ENCODE data around the gene HM13.
A peak's percentile ranks its signal among the peaks of the same experiment; 100 is the strongest.
"Not testable (repeated sequence)": the region's sequence is repeated elsewhere in the genome, so short reads cannot be mapped to it uniquely, and the experiment has no call there.

The HM13 gene

DNA sequence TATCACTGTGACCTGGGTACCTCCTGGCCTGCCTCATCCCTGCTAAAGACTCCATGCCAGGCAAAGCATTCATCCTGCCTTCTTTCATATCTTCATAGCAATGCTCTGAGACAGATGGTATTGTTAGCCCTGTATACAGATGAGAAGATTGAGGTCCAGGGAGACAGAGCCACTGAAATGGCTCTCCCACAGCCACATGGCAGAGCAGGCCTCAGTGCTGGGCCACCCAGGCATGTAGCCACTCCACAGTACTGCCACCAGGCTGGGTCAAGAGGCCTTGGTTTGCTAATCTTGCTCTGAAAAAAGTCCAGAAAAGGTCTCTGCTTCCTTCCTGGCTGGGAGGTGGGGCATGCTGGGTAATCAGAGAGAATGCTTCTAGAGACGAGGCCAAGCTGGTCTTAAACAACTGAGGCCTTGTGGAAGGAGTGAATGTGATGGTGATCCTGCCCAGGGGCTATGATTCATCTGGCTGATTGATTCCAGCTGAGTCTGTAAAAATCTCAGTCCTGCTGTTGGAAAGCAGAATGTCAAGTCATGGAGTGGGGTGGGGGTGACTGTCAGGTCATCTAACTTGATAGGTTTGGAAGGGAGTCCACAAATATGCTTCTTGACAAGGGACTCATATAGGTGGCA, 29.8 kb downstream of the HM13 start:
- DNase-seq (ENCODE audit: low spot score) = peak; percentile 90

DNA sequence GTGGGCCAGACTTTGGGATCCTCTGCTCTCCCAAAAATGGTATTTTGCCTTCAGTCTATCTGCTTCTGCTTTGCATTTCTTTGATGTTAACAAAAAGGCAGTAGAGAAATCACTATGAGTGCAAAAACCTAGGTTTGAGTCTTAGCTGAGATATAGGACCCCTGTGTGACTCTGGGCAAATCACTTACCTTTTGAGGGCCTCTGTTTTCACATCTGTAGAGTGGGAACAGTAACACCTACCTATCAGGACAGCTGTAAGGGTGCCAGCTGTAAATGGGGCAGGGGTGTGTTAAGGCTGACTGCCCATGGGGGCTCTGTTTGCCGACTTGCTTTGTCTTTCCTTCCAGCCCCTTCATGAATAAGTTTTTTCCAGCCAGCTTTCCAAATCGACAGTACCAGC, 30.4 kb downstream of the HM13 start:
- no peak for DNase-seq (ENCODE audit: low spot score)

DNA sequence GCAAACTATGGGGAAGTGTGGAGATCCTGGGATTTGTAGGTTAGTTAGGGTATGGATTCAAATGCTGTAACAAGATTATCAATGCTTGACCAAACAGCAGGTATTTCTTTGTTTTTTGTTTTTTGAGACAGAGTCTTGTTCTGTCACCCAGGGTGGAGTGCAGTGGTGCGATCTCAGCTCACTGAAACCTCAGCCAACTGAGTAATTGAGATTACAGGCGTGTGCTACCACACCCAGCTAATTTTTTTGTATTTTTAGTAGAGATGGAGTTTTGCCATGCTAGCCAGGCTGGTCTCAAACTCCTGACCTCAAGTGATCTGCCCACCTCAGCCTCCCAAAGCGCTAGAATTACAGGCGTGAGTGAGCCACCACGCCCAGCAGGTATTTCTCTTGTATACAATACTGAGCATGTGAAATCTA, 31.4 kb downstream of the HM13 start:
- not testable (repeated sequence) for DNase-seq (ENCODE audit: low spot score)

DNA sequence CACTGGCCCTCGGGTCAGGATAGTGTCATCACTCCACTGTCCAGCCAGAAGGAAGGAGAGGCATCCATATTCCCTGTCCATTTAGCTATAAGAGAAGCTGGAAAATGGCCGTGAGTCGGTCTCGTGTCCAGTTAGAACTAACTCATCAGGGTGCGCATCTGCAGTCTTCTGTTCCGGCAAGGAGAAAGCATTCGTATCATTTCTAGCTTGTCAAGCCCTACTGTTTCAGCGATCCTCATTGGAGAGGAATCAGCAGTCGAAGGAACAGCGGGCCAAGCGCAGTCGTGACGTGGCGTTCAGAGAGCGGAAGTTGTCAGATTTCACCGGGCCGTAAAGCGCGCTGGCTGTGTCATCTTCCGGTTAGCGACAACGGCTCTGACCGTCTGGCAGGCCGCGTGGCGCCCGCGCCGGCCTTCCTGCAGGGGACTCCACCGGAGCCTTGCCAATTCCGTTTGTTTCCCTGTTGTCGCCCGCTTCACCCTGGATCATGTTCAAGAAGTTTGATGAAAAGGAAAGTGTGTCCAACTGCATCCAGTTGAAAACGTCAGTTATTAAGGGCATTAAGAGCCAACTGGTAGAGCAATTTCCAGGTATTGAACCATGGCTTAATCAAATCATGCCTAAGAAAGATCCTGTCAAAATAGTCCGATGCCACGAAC, 32.9 kb downstream of the HM13 start:
- DNase-seq (ENCODE audit: low spot score) = peak; percentile 74

DNA sequence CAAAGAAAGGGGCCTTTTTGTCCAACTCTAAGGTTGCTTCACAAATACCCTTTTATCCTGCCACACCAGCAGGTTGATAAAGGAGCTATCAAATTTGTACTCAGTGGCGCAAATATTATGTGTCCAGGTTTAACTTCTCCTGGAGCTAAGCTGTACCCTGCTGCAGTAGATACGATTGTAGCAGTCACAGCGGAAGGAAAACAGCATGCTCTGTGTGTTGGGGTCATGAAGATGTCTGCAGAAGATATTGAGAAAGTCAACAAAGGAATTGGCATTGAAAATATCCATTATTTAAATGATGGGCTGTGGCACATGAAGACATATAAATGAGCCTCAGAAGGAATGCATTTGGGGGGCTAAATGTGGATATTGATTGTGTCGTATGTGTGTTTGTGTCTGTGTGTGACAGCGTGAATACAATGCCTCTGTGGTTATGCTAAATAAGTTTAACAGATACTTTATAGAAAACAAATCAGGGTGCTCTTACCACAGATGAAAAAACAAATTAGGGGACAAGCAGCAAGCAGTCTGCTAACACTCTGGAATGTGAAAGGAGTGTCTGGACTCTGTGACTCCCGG, 33.6 kb downstream of the HM13 start:
- no peak for DNase-seq (ENCODE audit: low spot score)

DNA sequence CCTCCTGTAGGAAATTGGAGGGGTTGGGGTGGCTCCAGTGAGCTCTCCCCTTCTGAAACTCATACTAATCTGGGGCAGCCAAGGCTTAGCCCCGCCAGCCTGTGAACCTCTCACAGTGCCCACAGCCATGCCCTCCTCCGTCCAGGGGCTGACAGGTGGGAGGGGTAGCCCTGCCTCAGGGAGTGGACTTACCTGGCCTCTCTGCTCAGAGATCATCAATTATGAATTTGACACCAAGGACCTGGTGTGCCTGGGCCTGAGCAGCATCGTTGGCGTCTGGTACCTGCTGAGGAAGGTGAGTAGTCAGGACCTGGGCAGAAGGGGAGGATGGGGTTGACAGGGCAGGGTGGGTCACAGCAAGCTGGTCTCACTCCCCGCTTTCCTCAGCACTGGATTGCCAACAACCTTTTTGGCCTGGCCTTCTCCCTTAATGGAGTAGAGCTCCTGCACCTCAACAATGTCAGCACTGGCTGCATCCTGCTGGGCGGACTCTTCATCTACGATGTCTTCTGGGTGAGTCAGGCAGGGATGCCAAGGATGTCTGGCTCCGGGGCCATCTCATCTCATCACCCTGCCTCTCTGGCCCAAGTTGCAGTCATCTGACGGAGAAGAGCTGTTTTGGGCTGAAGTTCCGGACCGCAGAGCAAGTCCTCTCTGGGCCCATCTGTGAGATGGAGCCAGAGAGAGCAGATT, 34.7 kb downstream of the HM13 start:
- DNase-seq (ENCODE audit: low spot score) = no peak

DNA sequence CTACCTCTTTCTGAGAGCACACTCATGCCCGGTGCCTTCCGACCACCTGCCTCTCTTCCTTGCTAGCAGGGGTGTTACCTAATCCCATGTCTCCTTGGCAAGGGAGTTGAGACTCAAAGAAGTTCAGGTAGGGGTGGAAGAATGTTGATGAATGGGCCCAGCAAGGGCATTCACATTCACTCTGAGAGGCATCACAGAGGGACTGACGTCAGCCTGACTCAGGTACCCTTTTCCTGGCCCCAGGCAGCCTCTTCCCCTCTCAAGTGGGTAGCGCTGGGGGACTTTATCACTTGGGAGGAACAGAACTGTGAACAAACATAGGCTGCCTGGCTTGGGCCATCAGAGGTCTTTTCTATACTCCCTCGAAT, 35.3 kb downstream of the HM13 start:
- no peak for DNase-seq (ENCODE audit: low spot score)

DNA sequence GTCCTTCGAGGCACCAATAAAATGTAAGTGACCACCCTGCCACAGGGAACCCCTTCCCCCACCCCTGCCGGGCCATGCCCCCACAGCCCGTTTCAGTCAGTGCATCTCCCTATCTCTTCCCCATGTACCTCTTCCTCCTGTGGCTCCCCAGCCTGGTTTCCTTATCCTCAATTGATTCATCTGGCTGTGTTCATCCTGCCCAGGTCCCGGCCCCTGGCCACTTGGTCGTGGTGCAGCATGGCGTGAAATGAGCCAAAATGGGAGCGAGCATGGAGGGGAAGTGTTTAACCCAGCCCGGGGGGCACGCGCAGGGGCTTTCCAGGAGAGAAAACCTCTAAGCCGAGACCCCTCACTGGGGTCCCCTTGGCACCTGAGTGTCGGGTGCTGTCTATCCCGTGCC, 35.9 kb downstream of the HM13 start:
- no peak for DNase-seq (ENCODE audit: low spot score)

DNA sequence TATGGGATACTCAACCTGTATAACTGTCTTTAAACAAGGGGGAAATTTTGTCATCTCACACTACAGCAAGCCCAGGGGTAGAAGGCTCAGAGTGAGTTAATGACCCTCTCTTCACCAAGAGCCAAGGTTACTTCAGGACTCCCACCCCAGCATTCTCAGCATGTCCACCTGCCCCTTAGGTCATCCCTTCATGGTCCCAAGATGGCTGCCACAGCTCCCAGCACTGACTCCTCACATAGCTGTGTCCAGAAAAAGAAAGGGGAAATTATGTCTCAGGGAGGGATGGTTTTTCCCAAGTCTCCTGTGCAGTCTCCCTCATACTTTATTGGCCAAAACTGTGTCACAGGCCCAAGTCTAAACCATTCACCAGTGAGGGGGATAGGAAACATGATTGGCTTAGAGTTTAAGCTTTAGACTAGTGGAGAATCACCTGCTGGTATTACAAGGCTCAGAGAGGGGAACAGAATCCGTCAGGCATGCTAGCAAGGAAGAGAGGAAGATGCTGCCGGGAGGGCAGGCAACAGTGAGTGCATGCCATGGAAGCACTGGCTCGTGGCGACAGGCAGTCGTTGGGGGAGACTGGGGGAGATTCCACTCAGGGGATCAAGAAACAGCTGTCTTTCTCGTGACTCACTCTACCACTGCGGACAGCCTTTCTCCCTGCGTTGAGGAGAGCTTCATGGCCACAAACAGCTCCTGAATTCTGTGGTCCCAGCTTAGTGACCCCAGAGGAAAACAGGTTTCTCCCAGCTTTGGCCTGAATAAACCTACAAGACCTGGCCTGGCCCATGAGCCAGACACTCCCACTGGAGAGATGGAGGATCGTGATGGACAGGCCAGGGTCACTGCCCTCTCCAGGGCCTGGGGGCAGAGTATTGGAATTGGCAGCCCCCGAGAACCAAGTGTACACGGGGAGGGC, 37.2 kb downstream of the HM13 start:
- DNase-seq (ENCODE audit: low spot score) = no peak

DNA sequence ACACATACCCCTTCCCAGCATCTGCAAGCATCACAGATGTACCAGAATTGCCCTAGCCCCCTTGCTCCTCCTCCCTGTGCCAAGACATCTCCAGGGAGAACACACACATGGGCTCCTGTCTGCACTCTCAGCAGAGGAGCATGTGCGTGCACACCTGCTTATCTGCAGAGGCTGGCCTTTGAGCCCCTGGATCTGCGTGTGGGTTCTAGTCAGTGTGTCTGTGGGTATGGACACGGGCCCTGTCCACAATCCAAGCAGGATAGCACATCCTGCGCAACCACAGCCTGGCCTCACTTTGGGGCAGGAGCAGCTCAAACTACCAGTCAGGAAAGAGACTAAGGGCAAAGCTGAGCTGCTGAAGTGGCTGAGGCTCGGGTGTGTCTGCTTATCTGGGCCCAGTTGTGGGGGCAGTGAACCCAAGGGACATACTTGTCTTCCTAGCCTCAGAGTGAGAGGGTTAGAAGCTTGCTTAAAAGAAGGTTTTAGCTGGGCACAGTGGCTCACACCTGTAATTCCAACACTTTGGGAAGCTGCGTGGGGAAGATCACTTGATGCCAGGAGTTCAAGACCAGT, 41.0 kb downstream of the HM13 start:
- no peak for DNase-seq (ENCODE audit: low spot score)

DNA sequence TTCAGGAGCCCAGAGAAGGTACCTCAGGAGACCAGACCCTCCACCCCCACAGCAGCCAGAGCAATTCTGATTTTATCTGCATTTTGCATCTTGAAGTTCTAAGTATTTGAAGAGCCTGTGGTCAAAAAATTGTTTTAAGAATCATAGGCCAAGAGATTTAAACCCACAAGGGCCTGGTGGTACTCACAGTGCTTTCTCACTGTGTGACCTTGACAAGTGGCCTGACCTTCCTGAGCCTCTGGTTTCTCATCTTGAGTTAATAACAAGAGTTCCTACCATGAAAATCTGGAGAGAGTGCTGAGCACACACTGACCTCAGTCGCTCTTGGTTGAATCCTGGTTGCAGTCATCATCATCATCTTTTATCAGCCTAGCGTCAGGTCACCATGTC, 45.5 kb downstream of the HM13 start:
- DNase-seq (ENCODE audit: low spot score) = no peak

DNA sequence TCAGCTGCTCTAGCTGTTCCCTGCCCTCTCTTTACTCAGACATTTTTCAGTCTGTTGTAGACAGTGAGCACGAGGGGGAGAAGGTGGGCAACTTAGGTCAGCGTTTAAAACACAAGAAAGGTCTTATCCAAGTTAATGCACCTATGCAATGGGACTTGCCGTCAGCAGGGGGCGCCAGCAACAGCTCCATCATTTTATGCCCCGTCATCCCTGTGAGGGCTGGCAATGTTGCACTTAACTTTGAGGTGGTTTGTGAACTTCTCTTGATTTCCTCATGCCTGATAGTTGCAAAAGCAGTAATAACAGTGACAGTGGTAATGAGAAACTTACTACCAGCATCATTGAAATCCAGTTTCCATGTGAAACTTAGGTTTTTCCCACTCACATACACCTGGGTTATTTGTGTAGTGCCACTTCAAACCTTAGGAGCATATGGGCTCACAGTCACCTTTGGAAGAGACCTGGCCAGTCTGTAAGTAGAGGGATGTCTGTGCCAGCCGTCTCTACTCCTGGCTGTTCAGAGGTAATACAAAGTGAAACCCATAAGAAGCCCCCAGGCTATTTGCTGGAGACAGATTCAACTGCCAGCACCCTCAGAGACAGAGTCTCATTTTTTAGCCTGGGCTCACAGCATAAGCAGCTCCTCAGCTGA, 46.0 kb downstream of the HM13 start:
- peak; percentile 80 for DNase-seq (ENCODE audit: low spot score)

DNA sequence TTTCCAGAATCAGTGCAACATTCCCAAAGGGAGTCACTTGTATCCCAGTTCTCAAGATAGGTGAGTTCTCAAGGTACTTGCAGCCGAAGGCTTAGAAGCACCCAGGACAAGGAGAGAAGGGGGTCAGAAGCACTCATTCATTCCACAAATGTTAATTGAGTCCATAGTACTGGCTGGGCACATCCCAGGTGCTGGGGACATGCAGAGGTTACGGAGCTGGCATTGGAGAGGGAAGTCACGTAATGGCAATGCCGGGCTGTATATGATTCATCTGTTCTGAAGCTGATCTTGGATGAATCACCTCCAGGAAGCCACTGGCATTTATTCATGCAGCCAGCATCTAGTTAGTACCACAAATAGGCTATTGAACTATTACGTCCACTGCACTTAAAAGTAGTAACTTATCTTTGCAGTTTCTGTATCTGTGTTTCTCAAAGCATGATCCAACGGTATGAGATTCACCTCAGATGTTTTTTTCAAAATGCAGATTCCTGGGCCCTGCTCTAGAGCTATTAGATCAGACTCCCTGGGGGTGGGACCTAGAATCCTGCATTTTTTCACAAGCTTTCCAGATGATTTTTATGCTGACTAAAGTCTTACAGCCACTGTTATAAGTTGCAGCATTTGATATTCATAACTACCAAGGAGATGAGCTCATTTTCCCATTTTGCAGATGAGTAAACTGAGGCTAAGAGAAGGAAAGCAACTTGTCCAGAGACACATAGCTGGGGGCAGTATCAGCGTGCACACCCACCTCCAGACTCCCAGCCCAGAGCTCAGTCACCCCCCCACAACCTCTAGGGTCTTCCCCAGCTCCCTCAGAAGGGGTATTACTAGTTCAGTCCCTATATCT, 46.7 kb downstream of the HM13 start:
- peak; percentile 86 for DNase-seq (ENCODE audit: low spot score)

DNA sequence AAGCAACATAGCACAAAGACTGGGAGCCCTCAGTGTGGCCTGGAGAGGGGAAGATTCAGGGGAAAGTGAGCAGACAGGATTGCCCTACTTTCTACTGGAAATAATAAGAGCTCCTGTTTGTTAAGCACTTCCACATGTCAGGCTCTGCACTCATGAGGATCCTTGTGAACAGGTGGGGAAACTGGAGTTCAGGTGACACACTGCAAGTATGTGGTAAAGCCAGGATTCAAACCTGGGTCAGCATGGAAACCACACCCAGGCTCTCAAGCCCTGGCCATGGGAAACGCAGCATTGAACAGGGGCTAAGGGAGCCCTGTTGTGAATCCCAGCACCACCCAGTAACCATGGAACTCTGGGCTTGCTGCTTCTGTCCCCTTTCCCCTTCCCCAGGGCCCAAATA, 48.0 kb downstream of the HM13 start:
- DNase-seq (ENCODE audit: low spot score) = no peak

DNA sequence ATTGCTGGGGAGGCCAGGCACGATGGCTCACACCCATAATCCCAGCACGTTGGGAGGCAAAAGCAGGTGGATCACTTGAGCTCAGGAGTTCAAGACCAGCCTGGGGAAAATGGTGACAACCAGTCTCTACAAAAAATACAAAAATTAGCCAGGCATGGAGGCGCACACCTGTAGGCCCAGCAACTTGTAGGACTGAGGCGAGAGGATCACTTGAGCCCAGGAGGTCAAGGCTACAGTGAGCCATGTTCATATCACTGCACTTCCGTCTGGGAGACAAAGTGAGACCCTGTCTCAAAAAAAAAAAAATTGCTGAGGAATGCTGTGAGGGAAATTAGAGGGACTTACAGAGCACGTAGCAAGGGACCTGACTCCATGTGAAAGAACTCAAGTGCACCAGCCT, 50.0 kb downstream of the HM13 start:
- DNase-seq (ENCODE audit: low spot score) = no peak

DNA sequence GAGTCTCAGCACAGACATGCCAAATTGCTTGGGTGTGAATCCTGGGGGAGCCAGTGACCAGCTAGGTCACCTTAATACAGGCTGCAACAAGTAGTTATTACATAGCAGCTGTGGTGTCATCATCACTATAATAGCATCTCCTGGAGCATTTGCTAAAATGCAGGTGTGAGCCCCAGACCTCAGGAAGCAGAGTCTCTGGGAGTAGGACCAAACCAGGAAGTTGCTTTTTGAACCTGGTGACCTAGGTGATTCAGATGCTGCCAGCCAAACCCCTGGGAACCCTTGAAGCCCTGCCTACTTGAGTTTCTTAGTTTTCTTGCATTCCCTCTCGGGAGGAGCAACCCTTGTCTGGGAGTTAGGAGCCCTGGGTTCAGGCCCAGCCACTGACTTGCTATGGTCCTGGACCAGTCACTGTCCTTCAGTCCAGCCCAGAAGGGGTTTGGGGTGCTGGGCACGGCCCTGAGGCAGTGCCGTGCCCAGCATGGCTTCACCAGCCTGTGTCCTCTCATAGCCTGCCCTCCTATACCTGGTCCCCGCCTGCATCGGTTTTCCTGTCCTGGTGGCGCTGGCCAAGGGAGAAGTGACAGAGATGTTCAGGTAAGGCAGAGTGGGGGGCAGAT, 51.6 kb downstream of the HM13 start:
- no peak for DNase-seq (ENCODE audit: low spot score)

DNA sequence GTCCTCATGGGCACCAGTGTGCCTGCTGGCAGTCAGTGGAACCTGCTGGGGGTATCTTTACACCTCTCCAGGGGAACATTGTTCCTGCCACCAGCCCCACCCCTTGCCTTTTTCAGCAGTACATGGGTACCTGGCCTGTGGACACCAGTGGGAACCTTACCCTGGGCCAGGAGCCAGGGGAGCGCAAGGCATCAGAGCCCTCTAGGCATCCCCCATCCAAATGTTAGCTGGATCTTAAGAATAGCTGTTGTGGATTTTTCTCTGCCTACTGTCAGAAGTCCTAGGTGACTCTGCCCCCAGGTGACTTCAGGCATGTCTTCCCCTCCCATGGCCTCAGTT, 52.0 kb downstream of the HM13 start:
- no peak for DNase-seq (ENCODE audit: low spot score)

DNA sequence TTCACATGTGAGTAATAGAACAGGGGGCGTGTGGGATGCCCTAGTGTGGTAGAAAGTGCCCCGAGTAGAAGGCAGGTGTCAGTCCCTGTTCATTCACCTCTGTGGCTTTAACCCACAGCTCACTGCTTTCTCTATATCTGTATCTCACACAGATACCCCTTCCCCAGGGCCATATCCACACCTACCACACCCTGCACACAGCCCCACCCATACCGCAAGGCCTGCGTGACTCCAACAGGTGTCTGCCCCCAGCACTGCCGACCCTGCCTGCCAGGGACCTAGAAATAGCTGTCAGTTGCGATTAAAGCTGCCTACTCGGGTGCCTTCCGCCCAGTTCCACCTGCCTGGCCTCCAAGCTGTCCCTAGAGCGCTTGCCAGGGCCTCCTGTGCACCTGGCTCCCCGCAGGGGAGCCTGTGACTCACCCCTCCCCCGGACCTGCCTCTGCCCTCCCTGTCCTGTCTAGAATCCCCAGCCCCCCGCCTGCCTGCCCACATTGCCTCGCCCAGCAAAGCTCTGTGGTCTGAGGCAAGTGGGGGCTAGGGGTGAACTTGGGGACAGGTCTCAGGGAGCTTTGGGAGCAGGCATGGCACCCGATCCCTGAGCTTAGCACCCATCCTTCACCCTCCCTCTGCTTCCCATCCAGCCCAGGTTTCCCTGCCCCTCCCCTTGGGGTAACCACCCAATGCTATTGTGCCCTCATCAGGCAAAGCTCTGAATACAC, 52.6 kb downstream of the HM13 start:
- DNase-seq (ENCODE audit: low spot score) = no peak

DNA sequence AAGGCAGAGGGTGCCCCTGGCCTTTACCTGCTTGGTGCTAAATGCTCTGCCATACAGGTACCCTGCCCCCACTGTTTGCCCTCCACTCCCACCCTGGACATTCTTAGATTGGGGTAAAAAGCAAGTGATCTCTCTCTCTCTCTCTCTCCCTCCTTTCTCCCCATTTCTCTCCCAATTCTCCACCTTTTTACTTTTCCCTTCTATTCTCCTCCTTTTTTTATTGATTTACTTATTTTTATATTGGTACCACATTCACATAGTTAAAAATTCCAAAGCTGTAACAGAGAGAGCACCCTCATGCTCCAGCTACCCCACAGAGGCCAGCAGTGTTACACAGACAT, 53.1 kb downstream of the HM13 start:
- DNase-seq (ENCODE audit: low spot score) = no peak

Measured in AG08396 (cell line).